Activated T-helper 17 cell treated with anti-CD3 and anti-CD28 coated beads, Interleukin-2, amount 50 U/mL, for 72 hours (primary cell): ENCODE data around the gene CSF1R. TPM values are rescaled to one million over a fixed set of nuclear protein-coding genes. Genes with fewer than 3 reads are reported as not detected.
A peak's percentile ranks its signal among the peaks of the same experiment; 100 is the strongest.

ENCODE experiments used
- ATAC-seq: fragments of 150-1000 bp; cut with Tn5 transposase; replicated peaks from 2 replicates; pipeline ENCODE4 v1.10.0; 2021; ENCODE audit warnings: mild to moderate bottlenecking, moderate library complexity
- H3K27ac Mint-ChIP-seq: one replicate; pipeline ENCODE4 v1.8.0; 2022; ENCODE audit warnings: mixed read lengths
- H3K27me3 Mint-ChIP-seq: one replicate; pipeline ENCODE4 v1.8.0; 2022; ENCODE audit warnings: mixed read lengths
- H3K36me3 Mint-ChIP-seq: one replicate; pipeline ENCODE4 v1.8.0; 2022; ENCODE audit warnings: low read depth, mild to moderate bottlenecking, mixed read lengths
- H3K4me1 Mint-ChIP-seq: one replicate; pipeline ENCODE4 v1.8.0; 2022; ENCODE audit warnings: mixed read lengths
- H3K4me3 Mint-ChIP-seq: one replicate; pipeline ENCODE4 v1.8.0; 2022; ENCODE audit warnings: mild to moderate bottlenecking, mixed read lengths
- H3K9me3 Mint-ChIP-seq: one replicate; pipeline ENCODE4 v1.8.0; 2022; ENCODE audit warnings: mixed read lengths
- total RNA-seq, 2 donors: library from RNA; stranded (reverse); gene quantifications; one replicate each; pipeline ENCODE4 v1.2.3, GENCODE V29; 2022

Gene CSF1R
- 1 to 10 TPM in 1 of 2 donors, under 1 TPM in 1; 0.87 to 2.8 TPM for total RNA-seq

DNA sequence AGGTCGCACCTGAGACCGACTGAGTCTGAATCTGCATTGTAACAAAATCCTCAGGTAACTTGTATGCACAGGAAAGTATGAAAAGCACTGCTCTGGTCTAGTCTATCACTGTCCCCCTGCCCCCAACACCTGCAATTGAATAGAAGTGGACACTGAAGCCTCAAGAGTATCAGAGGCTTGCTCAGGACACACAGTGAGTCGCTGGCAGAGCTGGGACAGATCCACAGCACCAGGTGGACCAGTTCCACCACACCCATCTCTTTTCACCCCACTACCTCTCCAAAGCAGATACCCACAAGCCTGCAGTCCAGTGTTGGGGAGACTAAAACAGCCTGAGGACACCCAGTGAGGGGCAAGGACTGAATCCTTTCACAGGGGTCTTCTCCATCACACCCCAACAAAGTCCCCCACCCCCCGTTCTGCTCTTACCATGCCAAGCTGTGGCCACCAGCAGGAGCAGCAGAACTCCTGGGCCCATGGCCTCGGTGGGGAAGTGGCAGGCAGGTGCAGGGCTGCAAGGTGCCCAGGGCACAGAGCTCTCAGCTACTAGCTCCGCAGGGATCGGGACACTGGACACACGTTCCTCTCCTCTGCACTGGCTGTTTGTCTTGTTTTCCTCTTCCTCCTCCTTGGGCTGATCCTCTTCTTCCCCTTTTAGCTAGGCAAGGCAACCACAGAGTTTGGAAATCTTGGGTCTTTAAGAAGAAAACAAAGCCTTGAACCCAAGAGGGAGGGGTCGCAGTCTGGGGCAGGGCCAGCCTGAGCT lies at the start of gene CSF1R:
Gene CSF1R (minus strand): TSS at position 605 of the 766 bp plus-strand sequence. CDS start 127 bp downstream, at position 478.
- Mint-ChIP-seq H3K27ac (no peak within 1 kb of the TSS), H3K4me1 (no peaks in the 10 kb centered on the region), H3K4me3 (no peak within 1 kb of the TSS), H3K27me3 (peaks cover 45% of the 10 kb centered on the region), H3K9me3 (no peaks in the 10 kb centered on the region), H3K36me3 (no peaks in the 10 kb centered on the region)
- no peak for ATAC-seq

- Mint-ChIP-seq H3K27me3 (no peaks in the 10 kb centered on the region), H3K4me3 (no peak overlapping the region), H3K36me3 (no peaks in the 10 kb centered on the region), H3K9me3 (no peaks in the 10 kb centered on the region), H3K27ac (no peak overlapping the region), H3K4me1 (no peaks in the 10 kb centered on the region)
- no peak for ATAC-seq
Measured at GRCh38 chr5:150135557-150136304, 49.4 kb upstream of the CSF1R start.

- Mint-ChIP-seq H3K36me3 (no peaks in the 10 kb centered on the region), H3K4me3 (no peak overlapping the region), H3K4me1 (no peaks in the 10 kb centered on the region), H3K9me3 (no peaks in the 10 kb centered on the region), H3K27me3 (no peaks in the 10 kb centered on the region), H3K27ac (no peak overlapping the region)
- no peak for ATAC-seq
Measured at GRCh38 chr5:150134198-150134588, 47.8 kb upstream of the CSF1R start.

DNA sequence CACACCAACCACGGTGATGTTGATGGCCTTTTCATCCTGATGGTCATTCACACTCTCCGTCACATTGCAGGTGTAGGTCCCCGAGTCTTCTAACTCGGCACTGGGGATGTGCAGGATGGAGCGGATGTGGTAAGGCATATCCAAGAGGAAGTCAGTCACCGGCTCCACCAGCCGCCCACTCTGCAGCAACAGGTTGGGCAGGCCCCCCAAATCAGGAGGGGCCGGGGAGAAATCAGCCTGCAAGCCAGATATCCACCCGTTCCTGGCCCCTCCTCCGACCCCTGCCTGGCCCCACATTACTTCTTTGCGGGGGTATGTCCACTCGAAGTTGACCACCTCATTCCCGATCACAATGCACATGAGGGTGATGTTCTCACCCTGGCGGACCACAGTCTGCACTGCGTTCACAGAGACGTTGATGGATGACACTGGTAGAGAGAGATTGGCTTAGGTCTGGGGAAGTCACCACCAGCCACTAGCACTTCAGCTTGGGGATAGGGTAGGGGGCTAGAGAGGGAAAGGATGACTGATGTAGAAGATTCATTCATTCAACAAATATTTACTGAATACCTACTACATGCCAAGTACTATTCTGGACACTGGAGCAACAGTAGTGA lies 47.3 kb upstream of the CSF1R start:
- no peak overlapping the region for H3K4me3 Mint-ChIP-seq
- no peak overlapping the region for H3K27ac Mint-ChIP-seq
- ATAC-seq, result no peak
- H3K27me3 Mint-ChIP-seq, result no peaks in the 10 kb centered on the region
- no peaks in the 10 kb centered on the region for H3K9me3 Mint-ChIP-seq
- no peaks in the 10 kb centered on the region for H3K36me3 Mint-ChIP-seq
- H3K4me1 Mint-ChIP-seq, result no peaks in the 10 kb centered on the region

GRCh38 chr5:150132740-150133139 lies 46.4 kb upstream of the CSF1R start:
- H3K27ac Mint-ChIP-seq, result no peak overlapping the region
- no peaks in the 10 kb centered on the region for H3K27me3 Mint-ChIP-seq
- ATAC-seq, result no peak
- H3K4me1 Mint-ChIP-seq, result no peaks in the 10 kb centered on the region
- no peaks in the 10 kb centered on the region for H3K36me3 Mint-ChIP-seq
- H3K9me3 Mint-ChIP-seq, result no peaks in the 10 kb centered on the region
- H3K4me3 Mint-ChIP-seq, result no peak overlapping the region

- Mint-ChIP-seq H3K4me3 (no peak overlapping the region), H3K9me3 (no peaks in the 10 kb centered on the region), H3K27ac (no peak overlapping the region), H3K4me1 (no peaks in the 10 kb centered on the region), H3K27me3 (no peaks in the 10 kb centered on the region), H3K36me3 (no peaks in the 10 kb centered on the region)
- ATAC-seq, result no peak
Measured at GRCh38 chr5:150131978-150132694, 45.8 kb upstream of the CSF1R start.

GRCh38 chr5:150131461-150131860 lies 45.1 kb upstream of the CSF1R start:
- H3K27ac Mint-ChIP-seq, result no peak overlapping the region
- no peaks in the 10 kb centered on the region for H3K36me3 Mint-ChIP-seq
- H3K4me3 Mint-ChIP-seq, result no peak overlapping the region
- ATAC-seq, result no peak
- no peaks in the 10 kb centered on the region for H3K9me3 Mint-ChIP-seq
- H3K4me1 Mint-ChIP-seq, result no peaks in the 10 kb centered on the region
- H3K27me3 Mint-ChIP-seq, result no peaks in the 10 kb centered on the region

DNA sequence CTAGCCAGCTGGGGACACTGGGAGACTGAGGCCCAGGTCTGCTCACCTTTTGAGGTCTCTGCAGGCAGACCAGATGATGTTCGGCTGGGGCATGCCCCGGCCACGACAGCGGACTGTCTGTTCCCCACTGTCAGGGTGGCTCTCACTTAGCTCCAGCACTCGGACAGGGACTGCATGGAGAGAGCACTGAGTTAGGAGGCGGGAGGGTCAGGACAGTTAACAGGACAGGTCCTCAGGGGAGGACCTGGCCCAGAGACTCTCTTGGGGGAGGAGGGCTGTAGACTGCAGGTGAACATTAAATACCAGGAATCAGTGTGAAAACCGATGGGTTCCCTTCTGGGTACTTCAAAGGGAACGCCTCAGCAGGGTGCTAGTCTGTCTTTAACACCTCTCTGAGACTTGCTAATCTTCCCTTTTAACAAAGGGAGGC lies 44.2 kb upstream of the CSF1R start:
- Mint-ChIP-seq H3K9me3 (no peaks in the 10 kb centered on the region), H3K27ac (peak overlapping the region; percentile 18)

GRCh38 chr5:150129813-150130492 lies 43.6 kb upstream of the CSF1R start:
- no peak overlapping the region for H3K4me3 Mint-ChIP-seq
- H3K9me3 Mint-ChIP-seq, result no peaks in the 10 kb centered on the region
- H3K27me3 Mint-ChIP-seq, result no peaks in the 10 kb centered on the region
- H3K4me1 Mint-ChIP-seq, result no peaks in the 10 kb centered on the region
- H3K36me3 Mint-ChIP-seq, result no peaks in the 10 kb centered on the region
- peak overlapping the region; percentile 18 for H3K27ac Mint-ChIP-seq
- ATAC-seq, result peak; percentile 56

More for the DNA sequence above, 44.2 kb upstream of the CSF1R start:
- no peak overlapping the region for H3K4me3 Mint-ChIP-seq
- no peaks in the 10 kb centered on the region for H3K4me1 Mint-ChIP-seq
- no peaks in the 10 kb centered on the region for H3K27me3 Mint-ChIP-seq
- ATAC-seq, result no peak
- H3K36me3 Mint-ChIP-seq, result no peaks in the 10 kb centered on the region

GRCh38 chr5:150129454-150129812 lies 43.1 kb upstream of the CSF1R start:
- Mint-ChIP-seq H3K27ac (no peak overlapping the region), H3K36me3 (no peaks in the 10 kb centered on the region), H3K9me3 (no peaks in the 10 kb centered on the region), H3K4me1 (no peaks in the 10 kb centered on the region), H3K4me3 (no peak overlapping the region), H3K27me3 (no peaks in the 10 kb centered on the region)
- ATAC-seq, result no peak

GRCh38 chr5:150126921-150127265 lies 40.5 kb upstream of the CSF1R start:
- Mint-ChIP-seq H3K9me3 (no peaks in the 10 kb centered on the region), H3K27me3 (no peaks in the 10 kb centered on the region), H3K36me3 (no peaks in the 10 kb centered on the region), H3K27ac (no peak overlapping the region), H3K4me3 (no peak overlapping the region), H3K4me1 (no peaks in the 10 kb centered on the region)
- ATAC-seq, result no peak

DNA sequence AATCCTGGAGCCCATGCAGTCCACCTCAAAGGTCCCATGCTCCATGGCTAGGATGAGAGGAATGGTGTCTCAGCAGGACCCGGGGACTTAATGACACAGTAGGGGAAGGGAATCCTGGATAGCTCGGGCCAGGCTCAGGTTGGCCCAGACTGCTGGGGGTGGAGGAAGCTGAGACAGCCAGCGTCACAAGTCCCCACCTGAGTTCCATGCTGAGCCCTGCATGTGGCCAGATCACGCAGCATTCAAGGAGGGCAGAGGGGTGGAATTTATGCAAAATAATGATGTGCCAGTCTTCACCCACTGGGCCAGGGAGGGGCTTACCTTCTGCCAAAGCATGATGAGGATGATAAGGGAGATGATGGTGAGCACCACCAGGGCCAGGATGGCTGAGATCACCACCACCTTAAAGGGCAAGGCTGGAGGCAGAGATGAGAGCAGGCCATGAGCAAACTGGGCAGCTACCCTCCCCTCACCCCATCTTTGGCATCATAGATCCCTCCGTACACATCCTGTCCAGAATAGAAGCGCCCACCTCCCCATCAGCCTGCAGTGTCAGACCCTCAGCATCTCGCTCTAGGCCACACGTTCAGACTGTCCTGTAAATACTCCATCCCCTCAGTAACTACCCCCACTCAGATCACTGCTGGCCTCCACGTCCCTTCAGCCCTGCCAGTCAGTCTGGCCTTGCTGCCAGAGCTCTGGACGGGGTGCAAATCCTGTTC lies 40.0 kb upstream of the CSF1R start:
- no peaks in the 10 kb centered on the region for H3K9me3 Mint-ChIP-seq
- no peak for ATAC-seq
- no peak overlapping the region for H3K27ac Mint-ChIP-seq
- no peak overlapping the region for H3K4me3 Mint-ChIP-seq
- H3K4me1 Mint-ChIP-seq, result no peaks in the 10 kb centered on the region
- no peaks in the 10 kb centered on the region for H3K36me3 Mint-ChIP-seq
- no peaks in the 10 kb centered on the region for H3K27me3 Mint-ChIP-seq

DNA sequence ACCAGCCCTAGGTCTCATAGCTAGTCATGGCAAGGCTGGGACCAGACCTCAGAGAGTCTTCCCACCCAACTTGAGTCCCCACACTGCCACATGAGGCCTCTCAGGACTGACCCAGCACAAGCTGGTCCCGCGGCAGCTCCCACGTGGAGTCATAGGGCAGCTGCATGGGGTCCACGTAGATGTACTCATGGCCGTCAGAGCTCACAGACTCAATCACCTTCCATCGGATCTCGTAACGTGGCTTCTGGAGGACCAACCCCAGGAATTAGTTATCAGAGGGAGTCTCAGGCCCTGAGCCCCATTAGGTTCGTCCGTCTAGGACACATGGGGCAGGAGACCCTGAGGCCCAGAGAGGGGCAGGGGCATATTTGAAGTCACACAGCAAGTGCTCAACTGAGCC lies 39.0 kb upstream of the CSF1R start:
- H3K4me3 Mint-ChIP-seq, result no peak overlapping the region

More for the DNA sequence above, 39.0 kb upstream of the CSF1R start:
- ATAC-seq, result no peak
- no peaks in the 10 kb centered on the region for H3K36me3 Mint-ChIP-seq
- no peaks in the 10 kb centered on the region for H3K4me1 Mint-ChIP-seq
- no peaks in the 10 kb centered on the region for H3K9me3 Mint-ChIP-seq
- no peak overlapping the region for H3K27ac Mint-ChIP-seq
- H3K27me3 Mint-ChIP-seq, result no peaks in the 10 kb centered on the region
